AG08395 (cell line): Measurements from ENCODE around the gene ZNF598.
A peak's percentile ranks its signal among the peaks of the same experiment; 100 is the strongest.
"Not testable (repeated sequence)": the region's sequence is repeated elsewhere in the genome, so short reads cannot be mapped to it uniquely, and the experiment has no call there.

Experiments
- DNase-seq: peaks from one replicate; pipeline ENCODE4 v3.0.0; 2012; ENCODE audit warnings: mixed read lengths, low spot score

Gene ZNF598

GRCh38 chr16:2040041-2040786 lies 30.6 kb upstream of the ZNF598 start:
- no peak for DNase-seq

- DNase-seq: peak; percentile 89
Observed at GRCh38 chr16:2039274-2040031, 29.8 kb upstream of the ZNF598 start.

- no peak for DNase-seq
Observed at GRCh38 chr16:2038382-2039231, 29.0 kb upstream of the ZNF598 start.

- no peak for DNase-seq
Observed at GRCh38 chr16:2037647-2038381, 28.2 kb upstream of the ZNF598 start.

- DNase-seq: no peak
Observed at GRCh38 chr16:2037115-2037514, 27.5 kb upstream of the ZNF598 start.

- DNase-seq: no peak
Observed at GRCh38 chr16:2036200-2036966, 26.8 kb upstream of the ZNF598 start.

GRCh38 chr16:2035431-2036199 lies 26.0 kb upstream of the ZNF598 start:
- DNase-seq: peak; percentile 79

- no peak for DNase-seq
Observed at GRCh38 chr16:2034696-2035430, 25.2 kb upstream of the ZNF598 start.

GRCh38 chr16:2033909-2034695 lies 24.5 kb upstream of the ZNF598 start:
- DNase-seq: not testable (repeated sequence)

- peak; percentile 64 for DNase-seq
Observed at GRCh38 chr16:2033057-2033908, 23.7 kb upstream of the ZNF598 start.

GRCh38 chr16:2032285-2033056 lies 22.9 kb upstream of the ZNF598 start:
- DNase-seq: peak; percentile 48

GRCh38 chr16:2031081-2031577 lies 21.5 kb upstream of the ZNF598 start:
- DNase-seq: no peak

- no peak for DNase-seq
Observed at GRCh38 chr16:2030036-2030435, 20.4 kb upstream of the ZNF598 start.

- DNase-seq: no peak
Observed at GRCh38 chr16:2029350-2029749, 19.7 kb upstream of the ZNF598 start.

- no peak for DNase-seq
Observed at GRCh38 chr16:2028620-2029220, 19.1 kb upstream of the ZNF598 start.

- DNase-seq: no peak
Observed at GRCh38 chr16:2028146-2028545, 18.5 kb upstream of the ZNF598 start.
